Activated CD8-positive, alpha-beta T cell treated with anti-CD3 and anti-CD28 coated beads for 36 hours (primary cell): ENCODE data around the gene COX11. TPM values are rescaled to one million over a fixed set of nuclear protein-coding genes. Genes with fewer than 3 reads are reported as not detected.

Source experiments
- ATAC-seq: fragments of 200-7000 bp; cut with Tn5 transposase; one replicate; pipeline ENCODE4 v1.10.0; 2021; ENCODE audit warnings: mild to moderate bottlenecking, moderate library complexity
- CTCF ChIA-PET: fragments of 350-600 bp; sonication (Branson Sonifier 250); formaldehyde crosslinking; loops from one replicate; lab custom pipeline; 2021; ENCODE audit warnings: antibody characterized with exemption; lab: Charles Lee
- POLR2A ChIA-PET: fragments of 350-600 bp; sonication (Branson Sonifier 250); formaldehyde crosslinking; loops from one replicate; lab custom pipeline; 2021; ENCODE audit warnings: antibody characterized with exemption; lab: Charles Lee
- DNase-seq: peaks from one replicate; pipeline ENCODE4 v3.0.0-alpha.2; 2020
- H3K27ac Mint-ChIP-seq: one replicate; pipeline ENCODE4 v1.8.0; 2021; ENCODE audit warnings: mild to moderate bottlenecking, mixed read lengths
- H3K27me3 Mint-ChIP-seq: one replicate; pipeline ENCODE4 v1.8.0; 2021; ENCODE audit warnings: mixed read lengths
- H3K36me3 Mint-ChIP-seq: one replicate; pipeline ENCODE4 v1.8.0; 2021; ENCODE audit warnings: low read depth, mixed read lengths
- H3K4me1 Mint-ChIP-seq: one replicate; pipeline ENCODE4 v1.8.0; 2021; ENCODE audit warnings: low read depth, mixed read lengths
- H3K4me3 Mint-ChIP-seq: one replicate; pipeline ENCODE4 v1.8.0; 2021; ENCODE audit warnings: mild to moderate bottlenecking, moderate library complexity, mixed read lengths
- H3K9me3 Mint-ChIP-seq: one replicate; pipeline ENCODE4 v1.8.0; 2021; ENCODE audit warnings: mixed read lengths
- intact Hi-C: fragments of 100-400 bp; cut with micrococcal nuclease; formaldehyde crosslinking; loops from one replicate; pipeline ENCODE4 v1.10.0; 2022
- total RNA-seq, 2 experiments: library from RNA; stranded (reverse); gene quantifications; one replicate each; pipeline ENCODE4 v1.2.3, GENCODE V29; 2021
- TF ChIP-seq, protein P1 (sequence below): fragments of 200-600 bp; IDR thresholded peaks from one replicate; pipeline ENCODE4 v1.8.0; 2022; ENCODE audit warnings: antibody characterized with exemption, mild to moderate bottlenecking

Gene COX11
- total RNA-seq, 2 experiments from 2014 or later = 44.9 to 46.8 TPM

- H3K4me1 Mint-ChIP-seq = peaks cover 24% of the 10 kb centered on the region
- CTCF ChIA-PET = interaction anchor here (1.3 kb wide), 1 partner anchor 377 kb away, joined by 3 read pairs; no protein-coding TSS in a partner anchor
- TF ChIP-seq, protein P1, sequence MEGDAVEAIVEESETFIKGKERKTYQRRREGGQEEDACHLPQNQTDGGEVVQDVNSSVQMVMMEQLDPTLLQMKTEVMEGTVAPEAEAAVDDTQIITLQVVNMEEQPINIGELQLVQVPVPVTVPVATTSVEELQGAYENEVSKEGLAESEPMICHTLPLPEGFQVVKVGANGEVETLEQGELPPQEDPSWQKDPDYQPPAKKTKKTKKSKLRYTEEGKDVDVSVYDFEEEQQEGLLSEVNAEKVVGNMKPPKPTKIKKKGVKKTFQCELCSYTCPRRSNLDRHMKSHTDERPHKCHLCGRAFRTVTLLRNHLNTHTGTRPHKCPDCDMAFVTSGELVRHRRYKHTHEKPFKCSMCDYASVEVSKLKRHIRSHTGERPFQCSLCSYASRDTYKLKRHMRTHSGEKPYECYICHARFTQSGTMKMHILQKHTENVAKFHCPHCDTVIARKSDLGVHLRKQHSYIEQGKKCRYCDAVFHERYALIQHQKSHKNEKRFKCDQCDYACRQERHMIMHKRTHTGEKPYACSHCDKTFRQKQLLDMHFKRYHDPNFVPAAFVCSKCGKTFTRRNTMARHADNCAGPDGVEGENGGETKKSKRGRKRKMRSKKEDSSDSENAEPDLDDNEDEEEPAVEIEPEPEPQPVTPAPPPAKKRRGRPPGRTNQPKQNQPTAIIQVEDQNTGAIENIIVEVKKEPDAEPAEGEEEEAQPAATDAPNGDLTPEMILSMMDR = no peak
- no peaks in the 10 kb centered on the region for H3K9me3 Mint-ChIP-seq
- DNase-seq (no peak), ATAC-seq (no peak)
- POLR2A ChIA-PET = no interaction called here
- H3K36me3 Mint-ChIP-seq = peaks cover 3% of the 10 kb centered on the region
- no peak overlapping the region for H3K27ac Mint-ChIP-seq
- H3K4me3 Mint-ChIP-seq = no peak overlapping the region
- intact Hi-C loops = no loop called here
- H3K27me3 Mint-ChIP-seq = no peaks in the 10 kb centered on the region
Observed at GRCh38 chr17:54971147-54971546, 2.7 kb upstream of the COX11 start.

DNA sequence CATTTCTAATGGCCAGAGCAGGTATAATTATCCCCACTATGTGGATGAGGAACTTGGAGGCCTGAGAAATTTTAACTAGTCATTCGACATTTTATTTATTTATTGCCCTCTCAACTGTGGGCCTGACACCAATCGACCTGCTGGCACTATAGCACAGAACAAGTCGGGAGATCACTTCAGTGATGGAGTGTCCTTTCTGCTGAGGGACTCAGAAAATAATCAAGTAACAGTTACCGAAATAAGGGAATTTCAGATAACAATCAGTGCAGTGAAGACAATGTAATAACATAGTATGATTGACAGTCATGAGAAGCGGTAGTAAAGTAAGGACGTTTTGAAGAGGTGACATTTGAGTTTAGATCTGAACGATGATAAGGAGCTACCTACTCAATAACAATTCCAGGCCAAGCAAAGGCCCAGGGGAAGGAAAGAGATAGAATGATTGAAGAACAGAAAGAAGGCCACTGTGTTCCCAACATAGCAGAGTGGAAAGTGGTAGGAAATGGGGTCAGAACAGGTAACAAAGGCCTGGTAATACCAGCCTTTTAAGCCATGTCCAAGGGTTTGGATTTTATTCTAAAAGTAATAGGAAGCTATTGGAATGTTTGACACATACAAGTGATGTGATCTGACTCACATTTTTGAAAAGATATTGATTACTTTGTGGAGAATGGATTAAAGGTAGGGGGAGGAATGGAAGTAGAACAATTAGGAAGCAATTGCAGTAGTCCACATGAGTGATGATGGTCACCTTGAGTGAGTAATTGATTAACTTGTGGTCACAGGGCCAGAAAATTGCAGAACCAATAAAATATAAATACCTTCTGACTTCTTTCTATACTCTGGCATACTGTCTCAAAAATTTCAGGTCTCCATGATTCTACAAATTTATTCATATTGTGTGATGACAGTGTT lies 1.5 kb upstream of the COX11 start:
- ChIA-PET POLR2A (no interaction called here), CTCF (interaction anchor here (1.2 to 1.4 kb wide), 3 partner anchors 23 to 378 kb away, joined by 3 to 4 read pairs (median 3); no protein-coding TSS in a partner anchor)
- DNase-seq (no peak), ATAC-seq (no peak)
- TF ChIP-seq, protein P1 = no peak
- Mint-ChIP-seq H3K4me3 (no peak overlapping the region), H3K27ac (no peak overlapping the region), H3K27me3 (no peaks in the 10 kb centered on the region), H3K36me3 (peaks cover 6% of the 10 kb centered on the region), H3K9me3 (no peaks in the 10 kb centered on the region), H3K4me1 (peaks cover 31% of the 10 kb centered on the region)
- intact Hi-C loops = no loop called here

- Mint-ChIP-seq H3K27me3 (no peaks in the 10 kb centered on the region), H3K9me3 (no peaks in the 10 kb centered on the region), H3K4me3 (no peak overlapping the region), H3K4me1 (peaks cover 31% of the 10 kb centered on the region), H3K27ac (no peak overlapping the region), H3K36me3 (peaks cover 6% of the 10 kb centered on the region)
- intact Hi-C loops = no loop called here
- ChIA-PET POLR2A (interaction anchor here (0.6 to 1.1 kb wide), 2 partner anchors 9 to 378 kb away, joined by 3 read pairs; no protein-coding TSS in a partner anchor), CTCF (interaction anchor here (1.2 kb wide), 1 partner anchor 37 kb away, joined by 3 read pairs; no protein-coding TSS in a partner anchor)
- DNase-seq (peak; percentile 50), ATAC-seq (peak; percentile 40)
- TF ChIP-seq, protein P1 = no peak
Observed at GRCh38 chr17:54968988-54969332, 506 bp upstream of the COX11 start.

GRCh38 chr17:54967621-54968261 lies 713 bp downstream of the COX11 start:
- ChIA-PET CTCF (no interaction called here), POLR2A (no interaction called here)
- peak; percentile 18 for ATAC-seq
- DNase-seq = peak; percentile 65
- Mint-ChIP-seq H3K27ac (no peak overlapping the region), H3K4me1 (peaks cover 31% of the 10 kb centered on the region), H3K36me3 (peaks cover 11% of the 10 kb centered on the region), H3K9me3 (no peaks in the 10 kb centered on the region), H3K27me3 (no peaks in the 10 kb centered on the region), H3K4me3 (no peak overlapping the region)
- TF ChIP-seq, protein P1 = no peak
- intact Hi-C loops = no loop called here
